Stimulated activated CD4-positive, alpha-beta T cell treated with anti-CD3 and anti-CD28 coated beads, Interleukin-4, amount 100 ng/mL, for 24 hours (primary cell): ENCODE results near the gene IL24.
"Not testable (repeated sequence)": the region's sequence is repeated elsewhere in the genome, so short reads cannot be mapped to it uniquely, and the experiment has no call there.

Experiments used
- DNase-seq: peaks from one replicate; pipeline ENCODE4 v3.0.0-alpha.2; 2020

The IL24 gene

DNA sequence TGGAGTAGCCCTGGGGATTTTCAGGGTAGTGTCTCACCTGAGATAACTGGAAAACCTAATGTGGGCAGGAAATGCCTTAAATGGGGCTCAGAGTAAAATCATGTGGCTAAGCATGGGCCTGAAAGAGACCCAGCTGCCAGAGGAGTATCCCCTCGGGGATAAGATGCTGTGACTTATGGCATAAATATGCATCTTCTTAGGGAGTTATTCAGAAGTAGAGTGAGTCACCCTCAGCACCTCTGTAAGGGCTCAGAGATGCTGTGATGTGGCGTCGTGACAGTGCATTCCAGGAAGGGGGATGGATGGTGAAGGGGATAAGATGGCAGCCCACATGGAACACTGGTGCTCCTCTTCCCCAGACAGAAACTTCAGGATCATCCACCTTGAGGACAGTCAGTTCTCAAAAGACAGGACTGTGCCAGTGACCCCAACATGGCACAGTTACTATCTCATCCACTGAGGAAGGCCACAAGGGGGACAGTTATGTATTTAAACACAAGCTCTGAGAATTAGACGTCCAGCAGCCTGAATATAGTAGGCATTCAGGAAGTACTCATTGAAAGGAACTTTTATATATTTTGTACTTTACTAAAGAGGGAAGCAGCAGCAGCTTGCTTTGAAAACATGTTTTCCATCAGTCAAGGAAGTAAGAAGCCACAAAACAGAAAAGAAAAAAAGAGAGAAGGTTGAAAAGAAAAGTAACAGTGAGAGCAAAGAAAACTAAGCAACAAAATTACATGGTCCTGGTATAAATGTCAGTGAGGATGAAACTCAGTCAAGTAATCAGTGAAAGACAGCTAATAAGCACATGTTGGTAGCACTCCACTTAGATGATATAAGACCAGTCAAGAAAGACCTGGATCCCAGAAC lies 8.3 kb downstream of the IL24 start:
- DNase-seq: peak; percentile 66

DNA sequence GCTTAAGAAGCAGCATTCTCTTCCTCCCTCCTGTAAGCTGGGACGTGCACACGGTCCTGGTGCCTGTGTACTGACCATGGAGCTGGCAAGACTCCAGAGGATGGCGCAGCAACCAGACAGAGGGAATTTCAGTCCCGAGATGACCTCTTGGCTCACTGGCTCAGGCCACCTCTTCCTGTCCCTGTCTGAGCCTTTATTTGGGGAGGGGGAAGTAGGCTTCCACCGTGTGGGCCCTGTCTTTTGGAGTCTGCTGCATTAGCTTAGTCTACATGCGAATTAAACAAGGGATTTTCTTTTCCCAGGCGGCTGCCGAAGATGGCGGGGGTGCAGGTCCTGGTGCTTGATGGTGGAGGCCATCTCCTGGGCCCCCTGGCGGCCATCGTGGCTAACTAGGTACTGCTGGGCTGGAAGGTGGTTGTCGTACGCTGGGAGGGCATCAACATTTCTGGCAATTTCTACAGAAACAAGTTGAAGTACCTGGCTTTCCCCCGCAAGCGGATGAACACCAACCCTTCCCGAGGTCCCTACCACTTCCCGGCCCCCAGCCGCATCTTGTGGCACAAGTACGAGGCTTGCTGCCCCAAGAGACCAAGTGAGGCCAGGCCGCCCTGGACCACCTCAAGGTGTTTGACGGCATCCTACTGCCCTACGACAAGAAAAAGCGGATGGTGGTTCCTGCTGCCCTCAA lies 10.2 kb downstream of the IL24 start:
- DNase-seq: no peak

DNA sequence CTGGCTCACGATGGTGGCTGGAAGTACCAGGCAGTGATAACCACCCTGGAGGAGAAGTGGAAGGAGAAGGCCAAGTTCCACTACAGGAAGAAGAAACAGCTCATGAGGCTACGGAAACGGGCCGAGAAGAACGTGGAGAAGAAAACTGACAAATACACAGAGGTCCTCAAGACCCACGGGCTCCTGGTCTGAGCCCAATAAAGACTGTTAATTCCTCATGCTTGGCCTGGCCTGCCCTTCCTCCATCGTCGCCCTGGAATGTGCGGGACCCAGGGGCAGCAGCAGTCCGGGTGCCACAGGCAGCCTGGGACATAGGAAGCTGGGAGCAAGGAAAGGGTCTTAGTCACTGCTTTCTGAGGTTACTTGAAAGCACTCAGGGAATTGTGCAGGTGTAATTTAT lies 10.8 kb downstream of the IL24 start:
- no peak for DNase-seq

DNA sequence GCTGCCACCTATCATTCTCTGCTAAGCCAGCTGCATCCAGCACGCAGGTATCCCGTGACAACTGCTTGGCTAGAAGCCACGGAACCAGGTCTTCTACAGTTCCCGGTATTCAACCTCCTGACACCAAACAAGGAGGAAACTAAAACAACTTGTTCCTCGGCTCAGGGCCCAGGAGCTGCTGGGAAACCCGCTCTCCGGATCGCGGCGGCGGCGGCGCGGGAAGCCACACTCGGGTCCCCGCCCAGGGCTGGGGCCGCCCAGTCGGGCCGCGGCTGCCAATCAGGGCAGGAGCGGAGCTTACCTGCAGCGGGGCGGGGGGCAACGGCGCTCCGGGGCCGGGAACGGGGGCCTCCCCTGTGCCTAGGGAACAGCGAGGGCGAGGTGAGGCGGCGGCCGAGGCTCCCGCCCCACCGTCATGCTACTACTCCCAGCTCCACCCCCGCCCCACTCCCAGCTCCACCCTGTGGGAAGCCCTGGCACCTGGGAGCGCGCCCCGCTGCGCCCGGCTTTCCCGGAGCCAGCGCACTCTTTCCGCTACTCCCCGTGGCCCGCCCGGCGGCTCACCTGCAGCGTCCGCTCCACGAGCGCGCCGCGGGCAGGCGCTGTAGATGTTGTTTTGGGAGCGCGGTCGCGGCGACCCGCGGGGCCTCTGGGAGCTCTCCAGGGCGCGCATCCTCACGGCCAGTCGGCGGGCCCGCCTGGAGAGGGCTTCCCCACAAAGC lies 12.1 kb downstream of the IL24 start:
- peak; percentile 42 for DNase-seq

DNA sequence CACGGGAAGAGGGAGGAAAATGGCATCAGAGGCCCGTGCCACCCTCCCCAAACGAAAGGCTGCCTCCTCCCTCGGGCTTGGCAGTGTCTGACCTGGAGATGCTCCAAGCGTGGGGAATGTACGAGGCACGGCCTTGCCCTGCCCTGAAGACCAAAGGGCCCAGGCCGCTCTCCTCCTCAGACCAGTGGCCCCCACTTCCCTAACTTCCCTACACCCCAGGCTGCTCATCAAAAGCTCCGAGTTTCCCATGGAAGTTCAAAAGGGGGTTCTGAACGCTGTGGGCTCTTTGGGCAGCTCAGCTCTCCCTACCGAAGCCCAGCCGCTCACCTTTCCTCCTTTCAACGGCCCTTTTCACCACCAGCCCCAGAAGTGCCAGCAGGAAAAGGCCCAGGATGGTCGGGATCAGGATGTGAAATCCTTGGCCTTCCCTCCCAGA lies 12.7 kb downstream of the IL24 start:
- no peak for DNase-seq

DNA sequence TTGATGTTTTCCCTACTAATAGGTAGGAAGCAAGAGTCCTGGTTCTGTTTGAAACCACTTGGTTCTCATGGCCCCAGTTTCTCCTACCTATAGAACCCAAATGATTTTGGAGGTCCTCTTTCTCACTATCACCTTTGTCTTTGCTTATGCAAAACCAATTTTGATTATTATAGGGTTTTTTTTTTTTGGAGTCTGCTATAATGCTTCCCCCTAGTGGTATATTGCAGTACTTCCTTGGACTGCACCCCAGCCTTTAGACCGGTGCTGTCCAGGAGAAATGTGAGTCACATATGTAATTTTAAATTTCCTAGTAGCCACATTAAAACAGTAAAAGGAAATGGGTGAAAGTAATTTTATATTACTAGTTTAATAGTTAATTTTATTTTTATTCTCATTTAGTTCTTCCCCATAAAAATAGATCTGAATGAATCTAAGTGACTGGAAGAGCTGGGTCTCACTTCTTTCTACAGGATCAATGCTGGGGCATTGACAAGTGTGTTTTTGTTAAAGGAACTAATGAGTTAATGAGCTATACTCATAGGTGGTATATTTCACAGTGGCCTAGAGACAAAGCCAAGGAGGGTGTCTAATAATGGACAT lies 13.9 kb downstream of the IL24 start:
- DNase-seq: peak; percentile 49

DNA sequence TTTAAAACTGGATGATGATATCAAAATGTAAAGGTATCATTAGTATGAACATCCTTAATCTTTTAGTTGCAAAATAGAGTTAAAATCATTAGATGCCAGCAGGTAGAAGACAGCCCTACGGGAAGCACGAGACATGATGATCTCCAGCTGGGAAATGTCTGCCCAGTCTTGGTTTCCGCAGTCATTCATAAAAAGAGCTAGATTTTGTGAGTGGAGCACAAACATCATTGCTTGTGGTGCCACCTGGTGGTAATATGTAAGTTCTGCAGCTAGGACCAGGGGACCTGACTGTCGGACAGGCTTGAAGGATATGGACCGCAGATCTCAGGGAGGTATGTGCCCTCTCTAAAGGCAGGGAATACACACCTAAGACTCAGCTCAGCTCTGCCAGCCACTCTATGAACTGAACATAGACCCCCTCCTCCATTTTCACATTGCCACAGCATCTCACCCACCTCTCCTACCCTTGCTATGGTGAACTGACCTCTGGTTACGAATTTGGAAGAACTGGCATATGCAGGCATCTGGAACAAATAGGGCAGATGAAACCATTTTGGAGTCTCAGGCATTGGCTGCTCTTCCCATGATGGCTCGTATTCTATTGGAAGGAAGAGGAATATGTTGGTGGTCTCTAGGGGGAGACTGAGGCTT lies 15.3 kb downstream of the IL24 start:
- peak; percentile 74 for DNase-seq

DNA sequence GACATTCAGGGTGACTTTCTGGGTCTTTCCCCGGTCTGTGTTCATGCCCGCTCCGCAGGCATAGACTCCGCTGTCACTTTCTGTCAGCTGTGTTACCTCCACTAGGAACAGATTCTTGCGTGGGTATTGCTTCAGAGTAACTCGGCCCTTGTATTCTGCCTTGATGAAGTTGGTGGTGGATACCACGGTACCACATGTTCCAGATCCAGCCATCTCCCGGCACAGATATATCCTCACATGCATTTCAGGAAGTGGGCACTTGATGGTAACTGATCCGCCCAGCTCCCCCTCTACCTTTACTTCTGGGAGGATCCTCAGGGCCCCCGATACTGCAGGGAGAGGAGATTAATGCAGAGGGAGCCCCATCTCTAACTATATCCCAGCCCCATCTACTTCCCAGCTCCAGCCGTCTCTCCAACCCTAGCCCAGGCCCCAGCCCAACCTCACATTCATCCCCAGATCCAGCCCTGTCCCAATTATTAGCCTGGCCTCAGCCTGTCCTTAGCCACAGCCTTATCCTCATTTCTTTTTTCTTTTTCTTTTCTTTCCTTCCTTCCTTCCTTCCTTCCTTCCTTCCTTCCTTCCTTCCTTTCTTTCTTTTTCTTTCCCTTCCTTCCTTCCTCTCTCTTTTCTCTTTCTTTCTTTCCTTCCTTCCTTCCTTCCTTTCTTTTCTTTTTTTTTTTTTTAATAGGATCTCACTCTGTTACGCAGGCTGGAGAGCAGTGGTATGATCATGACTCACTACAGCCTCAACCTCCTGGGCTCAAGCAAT lies 16.7 kb downstream of the IL24 start:
- no peak for DNase-seq

DNA sequence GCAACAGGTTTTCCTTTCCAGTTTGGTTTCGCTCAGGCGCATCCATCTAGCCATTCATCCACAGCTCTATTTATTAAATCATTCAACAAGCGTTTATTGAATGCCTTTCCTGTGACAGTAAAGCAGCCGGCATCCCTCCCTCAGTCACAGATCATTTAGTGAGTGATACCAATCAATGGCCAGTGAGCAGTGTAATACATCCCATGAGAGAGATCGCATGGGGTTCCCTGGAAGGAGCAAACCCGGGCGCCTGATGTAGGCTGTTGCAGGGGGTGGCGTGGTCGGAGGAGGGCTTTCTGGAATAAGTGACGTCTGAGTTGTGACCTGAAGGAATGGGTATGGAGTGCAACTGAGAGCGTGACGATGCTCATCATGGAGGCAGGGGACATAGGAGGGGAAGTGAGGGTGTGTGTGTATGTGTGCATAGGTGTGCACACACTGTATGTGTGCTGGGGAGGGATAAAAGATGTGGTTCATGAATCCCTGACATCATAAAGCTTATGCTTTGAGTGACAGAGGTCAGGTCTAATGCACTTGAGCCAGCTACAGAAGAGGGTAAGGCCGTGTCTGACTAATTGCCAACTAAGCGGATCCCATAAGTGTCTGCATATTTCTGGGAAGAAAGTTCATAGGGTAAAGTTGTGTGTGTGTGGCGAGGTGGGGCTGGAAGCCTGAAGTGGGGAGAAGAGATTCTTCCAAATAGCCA lies 17.9 kb downstream of the IL24 start:
- DNase-seq: no peak

DNA sequence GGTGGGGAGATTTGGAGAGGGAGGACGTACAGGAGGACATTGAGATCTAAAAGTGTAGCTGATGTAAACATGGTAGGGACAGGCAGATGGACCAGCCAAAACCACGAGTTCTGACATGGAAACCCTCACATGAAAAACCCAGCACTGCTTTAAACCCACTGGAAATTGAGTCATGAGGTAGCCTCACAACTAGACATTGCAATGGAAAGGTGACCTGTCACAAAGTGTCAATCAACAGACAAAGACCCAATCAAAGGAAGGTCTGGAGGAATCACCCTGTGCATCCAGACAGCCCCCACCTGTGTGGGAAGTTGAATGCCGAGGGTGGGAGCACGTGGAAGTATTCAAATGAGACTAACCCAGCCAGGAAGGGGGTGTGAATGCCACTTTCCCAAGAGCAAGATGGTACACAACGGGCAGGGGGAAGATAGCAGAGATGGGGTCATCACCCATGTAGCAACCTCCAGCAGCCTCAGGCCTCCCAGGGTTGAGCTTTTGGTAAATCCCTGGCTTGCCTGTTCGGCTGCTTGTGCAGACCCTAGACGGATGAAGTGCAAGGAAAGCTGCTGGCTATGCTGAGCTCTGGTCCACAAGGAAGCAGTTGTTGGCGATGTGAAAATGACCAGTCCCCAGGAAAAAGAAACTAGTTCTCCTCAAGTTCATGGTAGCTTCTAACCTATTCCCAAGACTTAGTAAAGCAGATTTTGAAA lies 18.9 kb downstream of the IL24 start:
- DNase-seq: no peak

DNA sequence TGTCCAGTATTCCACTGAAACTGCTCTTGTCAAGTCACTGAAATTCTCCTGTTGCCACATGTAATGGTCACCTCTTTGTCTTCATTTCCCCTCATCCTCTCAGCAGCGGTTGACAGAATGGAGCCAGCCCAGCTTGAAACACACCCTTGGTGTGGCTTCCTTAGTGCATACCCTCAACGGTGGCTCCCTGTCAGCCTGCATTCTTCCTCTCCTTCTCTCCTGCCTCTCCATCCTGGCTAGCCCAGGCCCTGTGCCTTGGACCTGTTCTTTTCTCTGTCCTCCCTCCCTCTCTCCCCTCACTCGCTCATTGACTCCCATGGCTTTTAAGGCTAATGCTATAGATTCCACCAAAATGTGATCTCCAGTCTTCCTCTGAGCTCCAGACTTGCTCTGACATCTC lies 20.8 kb downstream of the IL24 start:
- no peak for DNase-seq

DNA sequence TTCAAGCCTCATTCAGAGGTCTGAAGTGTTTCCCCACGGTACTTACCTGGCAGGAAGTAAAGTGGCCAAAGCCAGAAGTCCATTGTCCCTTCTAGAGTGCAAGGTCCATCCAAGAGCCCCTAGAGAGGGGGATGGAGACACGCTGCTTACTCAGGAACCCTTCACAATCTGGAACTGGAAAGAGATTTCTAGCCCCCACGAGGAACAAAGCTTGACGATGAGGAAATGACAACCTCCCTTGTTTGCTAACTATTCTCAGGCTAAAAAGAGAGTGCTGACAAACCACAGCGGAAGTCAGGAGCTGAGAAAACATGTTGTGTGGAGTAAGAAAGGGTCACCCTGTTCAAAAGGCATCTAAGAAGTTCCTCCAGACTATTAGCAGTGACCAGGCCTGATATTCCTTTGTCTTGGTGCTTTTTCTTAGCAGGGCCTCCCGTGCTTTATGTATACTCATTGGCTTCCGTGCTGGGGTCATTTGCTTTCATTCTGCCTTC lies 24.6 kb downstream of the IL24 start, which contains the start of gene FCMR:
Gene FCMR, minus strand, starts transcription at position 170 of the 494 bp plus-strand sequence. Its CDS starts 87 bp downstream, at position 83.
- DNase-seq: peak; percentile 47

DNA sequence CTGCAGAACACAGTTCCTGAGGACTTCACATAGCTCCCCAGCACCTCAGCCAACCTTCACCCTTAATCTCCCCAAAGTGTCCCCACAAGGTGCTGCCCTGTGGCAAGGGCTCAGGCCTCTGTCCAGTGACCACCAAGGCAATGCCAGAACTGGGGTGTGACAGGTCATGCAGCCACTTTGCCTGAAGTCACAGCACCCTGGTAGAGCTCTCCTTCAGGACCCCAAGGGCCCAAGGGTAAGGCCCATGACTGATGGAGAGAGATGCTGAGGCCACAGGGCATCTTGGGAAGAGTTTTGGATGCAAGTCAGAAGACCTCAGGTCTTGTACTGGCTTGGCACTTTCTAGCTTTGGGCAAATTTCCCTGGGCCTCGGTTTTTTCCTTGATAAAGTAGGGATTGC lies 25.3 kb downstream of the IL24 start:
- no peak for DNase-seq

DNA sequence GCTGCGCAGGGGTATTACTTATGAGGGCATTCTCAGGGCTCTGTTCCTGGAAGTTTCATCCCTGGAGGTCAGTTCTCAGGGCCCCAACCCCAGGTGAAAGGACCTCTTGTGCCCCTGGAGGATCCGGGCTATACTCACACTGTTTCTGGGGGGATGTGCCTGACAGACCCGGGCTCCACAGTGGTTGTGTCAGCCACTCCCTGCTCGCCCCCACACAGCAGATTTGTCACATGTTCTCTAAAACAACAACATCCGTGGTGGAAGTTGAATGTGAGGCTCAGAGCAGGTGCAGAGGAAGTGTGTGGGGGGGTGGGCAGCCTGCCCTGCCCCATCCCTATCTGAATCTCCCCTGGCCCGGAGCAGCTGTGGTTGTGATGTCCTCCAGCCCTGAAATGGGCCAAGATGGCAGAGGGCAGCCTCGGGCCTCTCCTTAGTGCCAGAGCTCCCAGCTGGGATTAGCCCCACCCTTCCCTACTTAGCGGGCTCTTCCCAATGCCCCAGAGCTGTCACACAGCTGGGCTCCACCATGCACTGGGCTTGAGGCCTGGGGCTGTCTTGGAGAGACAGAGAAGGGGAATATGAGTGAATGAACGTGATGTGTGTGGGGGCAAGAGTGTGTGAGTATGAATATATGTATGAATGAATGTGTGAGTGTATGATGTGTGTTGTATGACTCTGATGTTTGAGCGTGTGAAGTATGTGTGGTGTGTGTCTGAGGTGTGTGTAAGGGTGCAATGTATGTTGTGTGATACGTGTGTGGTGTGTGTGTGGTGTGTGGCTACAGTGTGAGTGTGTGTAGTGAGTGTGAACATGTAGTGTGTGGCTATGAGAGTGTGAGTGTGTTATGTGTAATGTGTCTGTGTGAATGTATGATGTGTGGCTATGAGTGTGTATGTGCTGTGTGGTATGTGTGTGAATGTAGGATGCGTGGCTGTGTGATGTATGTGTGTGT lies 26.0 kb downstream of the IL24 start:
- DNase-seq: peak; percentile 76

DNA sequence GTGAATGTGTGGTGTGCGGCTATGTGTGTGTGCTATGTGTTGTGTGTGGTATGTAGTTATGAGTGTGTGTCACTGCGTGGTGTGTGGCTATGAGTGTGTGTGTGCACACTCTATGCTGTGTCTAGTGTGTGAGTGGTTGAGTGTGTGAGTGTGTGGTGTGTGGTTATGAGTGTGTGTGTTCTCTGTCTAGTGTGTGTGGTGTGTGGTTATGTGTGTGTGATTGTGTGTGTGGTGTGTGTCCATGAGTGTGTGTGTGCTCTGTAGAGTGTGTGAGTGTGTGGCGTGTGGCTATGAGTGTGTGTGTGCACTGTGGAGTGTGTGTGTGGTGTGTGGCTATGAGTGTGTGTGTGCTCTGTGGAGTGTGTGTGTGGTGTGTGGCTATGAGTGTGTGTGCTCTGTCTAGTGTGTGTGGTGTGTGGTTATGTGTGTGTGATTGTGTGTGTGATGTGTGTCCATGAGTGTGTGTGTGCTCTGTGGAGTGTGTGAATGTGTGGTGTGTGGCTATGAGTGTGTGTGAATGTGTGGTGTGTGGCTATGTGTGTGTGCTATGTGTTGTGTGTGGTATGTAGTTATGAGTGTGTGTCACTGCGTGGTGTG lies 26.8 kb downstream of the IL24 start:
- DNase-seq: not testable (repeated sequence)

DNA sequence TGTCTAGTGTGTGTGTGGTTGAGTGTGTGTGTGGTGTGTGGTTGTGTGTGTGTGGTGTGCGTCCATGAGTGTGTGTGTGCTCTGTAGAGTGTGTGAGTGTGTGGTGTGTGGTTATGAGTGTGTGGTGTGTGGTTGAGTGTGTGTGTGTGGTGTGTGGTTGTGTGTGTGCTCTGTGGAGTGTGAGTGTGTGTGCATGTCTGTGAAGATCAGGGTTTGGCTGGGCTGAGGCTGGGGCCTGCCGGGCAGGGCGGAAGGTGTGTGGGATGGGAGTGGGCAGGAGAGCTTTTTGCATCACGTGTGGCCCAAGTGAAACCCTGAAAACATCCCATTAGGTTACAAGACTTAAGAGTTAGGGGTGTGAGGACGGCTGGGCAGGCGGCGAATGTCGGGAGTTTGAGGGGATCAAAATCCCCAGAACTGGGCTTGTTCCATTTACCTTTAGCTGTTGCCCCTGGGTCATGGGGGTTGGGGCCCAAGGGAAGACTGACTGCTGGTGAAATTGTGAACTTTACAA lies 27.4 kb downstream of the IL24 start:
- DNase-seq: no peak

DNA sequence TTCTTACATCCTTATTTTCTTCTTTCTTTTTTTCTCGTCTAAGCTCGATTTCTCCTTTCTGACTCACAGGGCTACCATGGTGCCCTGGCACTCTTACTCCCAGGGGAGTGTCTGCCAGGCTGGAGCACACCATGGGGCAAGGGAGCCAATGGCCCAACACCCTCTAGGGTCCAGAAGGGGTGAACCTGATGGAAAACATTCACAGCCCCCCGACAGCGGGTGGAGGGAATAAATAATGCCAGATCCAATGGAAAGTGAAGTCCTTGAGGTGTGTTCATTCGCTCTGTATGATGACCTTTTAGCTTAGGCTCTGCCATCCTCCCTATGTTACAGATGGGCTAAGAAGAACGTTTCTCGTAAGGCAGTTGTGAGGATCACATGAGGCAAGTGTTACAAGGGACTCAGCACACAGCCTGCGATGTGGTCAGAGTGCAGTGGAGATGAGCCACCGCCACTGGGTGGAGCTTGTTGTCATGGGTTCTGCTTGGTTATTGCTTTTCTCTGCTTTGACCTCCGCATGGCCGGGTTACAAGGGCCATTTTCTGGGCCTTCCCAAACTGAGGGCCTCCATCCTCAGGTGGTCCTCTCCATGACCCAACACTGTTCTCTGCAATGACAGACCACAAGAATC lies 28.0 kb downstream of the IL24 start:
- DNase-seq: peak; percentile 53

DNA sequence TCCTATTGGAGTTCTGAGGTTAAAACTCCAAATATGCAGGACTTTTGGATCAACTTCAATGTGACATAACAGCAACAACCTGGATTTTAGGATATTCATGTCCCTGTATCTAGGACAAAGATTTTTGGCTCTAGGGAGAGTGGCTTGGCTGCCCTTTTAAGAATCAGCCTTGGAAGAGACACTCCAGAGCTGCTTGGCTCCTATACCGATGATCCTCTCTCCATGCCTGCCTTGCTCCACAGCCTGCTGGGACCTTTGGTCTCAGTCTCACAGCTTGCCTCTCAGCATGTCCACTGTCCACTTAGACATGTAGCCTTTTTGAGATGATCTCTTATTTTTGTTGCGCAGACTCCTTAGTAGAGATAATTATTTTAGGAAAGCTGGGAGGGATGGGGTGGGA lies 29.0 kb downstream of the IL24 start:
- no peak for DNase-seq
